Activated naive CD4-positive, alpha-beta T cell (primary cell): ENCODE data around the gene TRIM14.
A peak's percentile ranks its signal among the peaks of the same experiment; 100 is the strongest.

ENCODE experiments used
- DNase-seq, 4 experiments: peaks; one replicate each; lab custom pipeline; 2025; lab: John Stamatoyannopoulos, UW

TRIM14 gene

GRCh38 chr9:98118640-98119601 lies at the start of gene TRIM14:
Gene TRIM14 (minus strand): TSS chr9:98119222. CDS start chr9:98119188, 34 bp downstream.
- DNase-seq = peak in 3 of 4 experiments; percentile 32 to 42 (median 35)

GRCh38 chr9:98168153-98168780 lies 49.2 kb upstream of the TRIM14 start:
- DNase-seq = no peak

GRCh38 chr9:98164912-98165311 lies 45.9 kb upstream of the TRIM14 start:
- no peak for DNase-seq

- DNase-seq = no peak
Measured at GRCh38 chr9:98162613-98163012, 43.6 kb upstream of the TRIM14 start.

- no peak for DNase-seq
Measured at GRCh38 chr9:98161851-98162250, 42.8 kb upstream of the TRIM14 start.

- DNase-seq = no peak
Measured at GRCh38 chr9:98159790-98160189, 40.8 kb upstream of the TRIM14 start.

GRCh38 chr9:98159301-98159700 lies 40.3 kb upstream of the TRIM14 start:
- no peak for DNase-seq

GRCh38 chr9:98158071-98158831 lies 39.2 kb upstream of the TRIM14 start:
- no peak for DNase-seq

- no peak for DNase-seq
Measured at GRCh38 chr9:98157372-98157771, 38.4 kb upstream of the TRIM14 start.

- no peak for DNase-seq
Measured at GRCh38 chr9:98154678-98155077, 35.7 kb upstream of the TRIM14 start.

GRCh38 chr9:98152526-98152925 lies 33.5 kb upstream of the TRIM14 start:
- DNase-seq = no peak

GRCh38 chr9:98150721-98151120 lies 31.7 kb upstream of the TRIM14 start:
- no peak for DNase-seq

- no peak for DNase-seq
Measured at GRCh38 chr9:98150164-98150563, 31.1 kb upstream of the TRIM14 start.

GRCh38 chr9:98149422-98149821 lies 30.4 kb upstream of the TRIM14 start:
- DNase-seq = no peak

- DNase-seq = no peak
Measured at GRCh38 chr9:98148486-98148885, 29.5 kb upstream of the TRIM14 start.

GRCh38 chr9:98147582-98147981 lies 28.6 kb upstream of the TRIM14 start:
- no peak for DNase-seq

- no peak for DNase-seq
Measured at GRCh38 chr9:98146101-98146991, 27.3 kb upstream of the TRIM14 start.

GRCh38 chr9:98144631-98145030 lies 25.6 kb upstream of the TRIM14 start:
- no peak for DNase-seq

GRCh38 chr9:98144076-98144475 lies 25.1 kb upstream of the TRIM14 start:
- DNase-seq = no peak

- no peak for DNase-seq
Measured at GRCh38 chr9:98142925-98143481, 24.0 kb upstream of the TRIM14 start.
